Esophagus muscularis mucosa (tissue), 4 donors: Measurements from ENCODE around the gene KCNQ1.

ENCODE experiments used
- EP300 ChIP-seq: sonication (generic); formaldehyde crosslinking; IDR thresholded peaks from one replicate; pipeline ENCODE4 v1.6.1; 2017; ENCODE audit warnings: antibody characterized with exemption
- POLR2A ChIP-seq: fragments of 450-650 bp; IDR thresholded peaks from one replicate; pipeline ENCODE4 v1.6.1; 2017; ENCODE audit warnings: antibody characterized with exemption, moderate library complexity, mild to moderate bottlenecking, low read depth
- POLR2AphosphoS5 ChIP-seq, 2 donors: sonication (generic); formaldehyde crosslinking; IDR thresholded peaks; one replicate each; pipeline ENCODE4 v1.6.1; 2017; ENCODE audit warnings: antibody characterized with exemption in 2 of 2
- TF ChIP-seq, protein P1 (sequence below), 3 experiments: fragments of 200-600 bp in 2 of 3; fragments of 450-650 bp in 1 of 3; sonication (generic) in 2 of 3; IDR thresholded peaks; one replicate each; pipeline ENCODE4 v1.5.1; 2017 to 2019; ENCODE audit warnings: antibody characterized with exemption in 3 of 3, mild to moderate bottlenecking in 2 of 3, moderate library complexity in 1 of 3

DNA sequence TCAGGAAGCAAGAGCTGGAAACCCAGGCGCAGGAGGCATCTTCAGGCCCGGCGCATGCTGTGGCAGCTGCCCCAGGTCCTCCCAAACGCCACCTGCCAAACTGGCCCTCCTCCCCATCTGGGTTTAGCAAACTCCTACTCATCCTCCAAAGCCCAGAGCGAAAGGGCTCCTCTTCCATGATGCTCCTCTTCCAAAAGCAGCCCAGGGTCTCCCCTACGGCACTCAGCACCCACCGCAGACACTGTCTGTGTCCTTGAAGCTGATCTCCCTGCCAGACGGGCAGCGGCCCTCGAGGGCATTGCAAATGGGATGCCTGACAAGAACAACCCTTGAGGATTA lies 414.9 kb downstream of the KCNQ1 start:
- TF ChIP-seq POLR2A (no peak), EP300 (no peak), POLR2AphosphoS5 (IDR thresholded peaks at IDR 0.05) (no peak)
- TF ChIP-seq, protein P1, sequence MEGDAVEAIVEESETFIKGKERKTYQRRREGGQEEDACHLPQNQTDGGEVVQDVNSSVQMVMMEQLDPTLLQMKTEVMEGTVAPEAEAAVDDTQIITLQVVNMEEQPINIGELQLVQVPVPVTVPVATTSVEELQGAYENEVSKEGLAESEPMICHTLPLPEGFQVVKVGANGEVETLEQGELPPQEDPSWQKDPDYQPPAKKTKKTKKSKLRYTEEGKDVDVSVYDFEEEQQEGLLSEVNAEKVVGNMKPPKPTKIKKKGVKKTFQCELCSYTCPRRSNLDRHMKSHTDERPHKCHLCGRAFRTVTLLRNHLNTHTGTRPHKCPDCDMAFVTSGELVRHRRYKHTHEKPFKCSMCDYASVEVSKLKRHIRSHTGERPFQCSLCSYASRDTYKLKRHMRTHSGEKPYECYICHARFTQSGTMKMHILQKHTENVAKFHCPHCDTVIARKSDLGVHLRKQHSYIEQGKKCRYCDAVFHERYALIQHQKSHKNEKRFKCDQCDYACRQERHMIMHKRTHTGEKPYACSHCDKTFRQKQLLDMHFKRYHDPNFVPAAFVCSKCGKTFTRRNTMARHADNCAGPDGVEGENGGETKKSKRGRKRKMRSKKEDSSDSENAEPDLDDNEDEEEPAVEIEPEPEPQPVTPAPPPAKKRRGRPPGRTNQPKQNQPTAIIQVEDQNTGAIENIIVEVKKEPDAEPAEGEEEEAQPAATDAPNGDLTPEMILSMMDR (IDR thresholded peaks at IDR 0.05), result no peak
